Breast epithelium (tissue), 4 donors: ENCODE data around the gene NEUROD6. TPM values are rescaled to one million over a fixed set of nuclear protein-coding genes. Genes with fewer than 3 reads are reported as not detected.

ENCODE experiments used
- DNase-seq, 2 donors: peaks; one replicate each; pipeline ENCODE4 v3.0.0-alpha.2; 2019; ENCODE audit warnings: low spot score in 2 of 2
- H3K27ac ChIP-seq, 2 donors: fragments of 200-600 bp; sonication (generic) in 1 of 2; one replicate each; pipeline ENCODE4 v1.5.1; 2016 to 2019; ENCODE audit warnings: mild to moderate bottlenecking in 1 of 2
- H3K27me3 ChIP-seq, 2 donors: fragments of 200-600 bp; sonication (generic) in 1 of 2; one replicate each; pipeline versions ENCODE4 v1.5.1 to v1.6.0; 2017 to 2019; ENCODE audit warnings: control low read depth in 1 of 2, mild to moderate bottlenecking in 1 of 2
- H3K36me3 ChIP-seq: fragments of 200-600 bp; one replicate; pipeline ENCODE4 v1.5.1; 2019
- H3K4me1 ChIP-seq, 2 donors: fragments of 200-600 bp; sonication (generic); one replicate each; pipeline ENCODE4 v1.5.1; 2016 to 2019; ENCODE audit warnings: control low read depth in 1 of 2
- H3K4me3 ChIP-seq, 3 donors: fragments of 200-600 bp; sonication (generic); 1 replicate in 2 of 3; 2 replicates in 1 of 3; pipeline ENCODE4 v1.5.1; 2016 to 2019; ENCODE audit warnings: mild to moderate bottlenecking in 3 of 3, moderate library complexity in 2 of 3
- H3K9me3 ChIP-seq, 2 donors: fragments of 200-600 bp; sonication (generic) in 1 of 2; one replicate each; pipeline ENCODE4 v1.5.1; 2016 to 2019; ENCODE audit warnings: control low read depth in 1 of 2
- CTCF ChIP-seq, 3 donors: fragments of 450-650 bp; IDR thresholded peaks; one replicate each; pipeline ENCODE4 v1.5.1; 2016 to 2017; ENCODE audit warnings: antibody characterized with exemption in 3 of 3, mild to moderate bottlenecking in 3 of 3, moderate library complexity in 3 of 3
- POLR2A ChIP-seq: fragments of 450-650 bp; IDR thresholded peaks from one replicate; pipeline ENCODE4 v1.6.1; 2016; ENCODE audit warnings: antibody characterized with exemption, mild to moderate bottlenecking, moderate library complexity
- POLR2AphosphoS5 ChIP-seq, 3 donors: sonication (generic); formaldehyde crosslinking; IDR thresholded peaks; one replicate each; pipeline ENCODE4 v1.6.1; 2017; ENCODE audit warnings: antibody characterized with exemption in 3 of 3
- intact Hi-C: fragments of 100-400 bp; cut with DNase I; formaldehyde crosslinking; loops from one replicate; pipeline ENCODE4 v1.15.1; 2023; ENCODE audit warnings: low total_unique reads
- total RNA-seq, 3 donors: library from RNA; depleted of rRNA; stranded (reverse); fragments of >200 nt; gene quantifications; one replicate each; pipeline ENCODE4 v1.1.0, GENCODE V29; 2016

Gene NEUROD6
- total RNA-seq, 3 donors from 2014 or later: not detected

- Histone ChIP-seq H3K36me3 (no peaks in the 10 kb centered on the region), H3K4me1 (no peaks in the 10 kb centered on the region), H3K4me3 (no peak overlapping the region), H3K27ac (no peak overlapping the region), H3K9me3 (no peaks in the 10 kb centered on the region), H3K27me3 (no peaks in the 10 kb centered on the region)
- DNase-seq: no peak
- intact Hi-C loops: no loop called here
- TF ChIP-seq CTCF (IDR thresholded peaks at IDR 0.05) (no peak), POLR2AphosphoS5 (IDR thresholded peaks at IDR 0.05) (no peak), POLR2A (no peak)
Measured at GRCh38 chr7:31371621-31372020, 31.1 kb upstream of the NEUROD6 start.

- Histone ChIP-seq H3K9me3 (no peaks in the 10 kb centered on the region), H3K4me1 (no peaks in the 10 kb centered on the region), H3K27ac (no peak overlapping the region), H3K36me3 (no peaks in the 10 kb centered on the region), H3K27me3 (no peaks in the 10 kb centered on the region), H3K4me3 (no peak overlapping the region)
- TF ChIP-seq POLR2A (no peak), CTCF (IDR thresholded peaks at IDR 0.05) (no peak), POLR2AphosphoS5 (IDR thresholded peaks at IDR 0.05) (no peak)
- intact Hi-C loops: no loop called here
- no peak for DNase-seq
Measured at GRCh38 chr7:31370609-31371008, 30.1 kb upstream of the NEUROD6 start.

DNA sequence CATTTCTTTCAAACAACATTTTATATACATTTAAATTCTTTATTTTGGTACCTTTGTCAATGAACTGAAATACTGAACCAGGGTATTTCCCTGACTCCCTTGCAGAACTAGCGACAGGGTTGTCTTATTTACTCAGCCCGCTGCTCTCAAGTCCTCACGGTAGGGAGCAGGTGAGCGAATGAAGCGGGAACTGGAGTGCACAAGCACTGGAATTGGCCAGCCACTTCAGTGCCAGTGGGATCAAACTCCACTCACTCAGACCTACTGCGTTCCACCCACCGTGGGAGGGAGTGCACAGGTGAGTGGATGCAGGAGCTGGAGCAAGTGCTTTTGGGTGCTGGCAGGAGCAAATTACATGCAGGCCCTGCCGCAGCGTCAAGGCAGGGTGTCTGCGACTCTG, 28.1 kb upstream of the NEUROD6 start:
- H3K36me3 ChIP-seq: no peaks in the 10 kb centered on the region
- no peak for DNase-seq

GRCh38 chr7:31363496-31363895, 23.0 kb upstream of the NEUROD6 start:
- Histone ChIP-seq H3K9me3 (no peaks in the 10 kb centered on the region), H3K4me3 (no peak overlapping the region), H3K27me3 (peaks cover 0 to 3% of the 10 kb centered on the region in 2 donors), H3K27ac (no peak overlapping the region), H3K36me3 (no peaks in the 10 kb centered on the region), H3K4me1 (no peaks in the 10 kb centered on the region)
- TF ChIP-seq CTCF (IDR thresholded peaks at IDR 0.05) (no peak), POLR2AphosphoS5 (IDR thresholded peaks at IDR 0.05) (no peak), POLR2A (no peak)
- intact Hi-C loops: no loop called here
- DNase-seq: no peak

More for the DNA sequence above, 28.1 kb upstream of the NEUROD6 start:
- intact Hi-C loops: no loop called here
- no peak overlapping the region for H3K4me3 ChIP-seq
- H3K27ac ChIP-seq: no peak overlapping the region
- no peaks in the 10 kb centered on the region for H3K4me1 ChIP-seq
- H3K9me3 ChIP-seq: no peaks in the 10 kb centered on the region
- peaks cover 0 to 3% of the 10 kb centered on the region in 2 donors for H3K27me3 ChIP-seq
- TF ChIP-seq POLR2A: no peak
- no peak for TF ChIP-seq CTCF (IDR thresholded peaks at IDR 0.05)
- no peak for TF ChIP-seq POLR2AphosphoS5 (IDR thresholded peaks at IDR 0.05)

GRCh38 chr7:31363051-31363450, 22.5 kb upstream of the NEUROD6 start:
- H3K36me3 ChIP-seq: no peaks in the 10 kb centered on the region
- intact Hi-C loops: no loop called here
- no peaks in the 10 kb centered on the region for H3K9me3 ChIP-seq
- peaks cover 0 to 3% of the 10 kb centered on the region in 2 donors for H3K27me3 ChIP-seq
- TF ChIP-seq POLR2A: no peak
- no peak for TF ChIP-seq POLR2AphosphoS5 (IDR thresholded peaks at IDR 0.05)
- no peak for TF ChIP-seq CTCF (IDR thresholded peaks at IDR 0.05)
- H3K4me1 ChIP-seq: no peaks in the 10 kb centered on the region
- no peak overlapping the region for H3K27ac ChIP-seq
- DNase-seq: no peak
- H3K4me3 ChIP-seq: no peak overlapping the region
